HUES48 (cell line): ENCODE results near the gene C9orf153.

Source experiments
- H3K27ac ChIP-seq: one replicate; pipeline ENCODE4 v1.7.0; 2013; ENCODE audit warnings: low read depth, low read length, inconsistent platforms
- H3K27me3 ChIP-seq: 2 replicates; pipeline ENCODE4 v1.6.1; 2013; ENCODE audit warnings: mild to moderate bottlenecking, low read length; ENCODE audit not compliant: control insufficient read depth, insufficient read depth
- H3K36me3 ChIP-seq: 2 replicates; pipeline ENCODE4 v1.6.1; 2013; ENCODE audit warnings: low read length; ENCODE audit not compliant: control insufficient read depth, insufficient read depth
- H3K4me1 ChIP-seq: 2 replicates; pipeline ENCODE4 v1.6.1; 2013; ENCODE audit warnings: mild to moderate bottlenecking, low read length; ENCODE audit not compliant: control insufficient read depth, insufficient read depth
- H3K4me3 ChIP-seq: 2 replicates; pipeline ENCODE4 v1.5.1; 2013; ENCODE audit warnings: mild to moderate bottlenecking, low read depth, low read length
- H3K9ac ChIP-seq: 2 replicates; pipeline ENCODE4 v1.6.1; 2013; ENCODE audit warnings: mild to moderate bottlenecking, low read depth, low read length, moderate library complexity
- H3K9me3 ChIP-seq: 2 replicates; pipeline ENCODE4 v1.6.1; 2013; ENCODE audit warnings: low read length; ENCODE audit not compliant: control insufficient read depth, insufficient read depth

Gene C9orf153

GRCh38 chr9:86263876-86264275 lies 4.4 kb upstream of the C9orf153 start:
- H3K4me3 ChIP-seq: no peak overlapping the region
- H3K9ac ChIP-seq: no peak overlapping the region
- H3K9me3 ChIP-seq: no peaks in the 10 kb centered on the region
- peaks cover 34% of the 10 kb centered on the region for H3K36me3 ChIP-seq
- H3K4me1 ChIP-seq: no peaks in the 10 kb centered on the region
- H3K27ac ChIP-seq: no peak overlapping the region
- no peaks in the 10 kb centered on the region for H3K27me3 ChIP-seq

- Histone ChIP-seq H3K9ac (no peak overlapping the region), H3K4me3 (no peak overlapping the region), H3K27me3 (no peaks in the 10 kb centered on the region), H3K9me3 (no peaks in the 10 kb centered on the region), H3K27ac (no peak overlapping the region), H3K36me3 (peaks cover 29% of the 10 kb centered on the region), H3K4me1 (no peaks in the 10 kb centered on the region)
Observed at GRCh38 chr9:86262492-86262891, 3.0 kb upstream of the C9orf153 start.

DNA sequence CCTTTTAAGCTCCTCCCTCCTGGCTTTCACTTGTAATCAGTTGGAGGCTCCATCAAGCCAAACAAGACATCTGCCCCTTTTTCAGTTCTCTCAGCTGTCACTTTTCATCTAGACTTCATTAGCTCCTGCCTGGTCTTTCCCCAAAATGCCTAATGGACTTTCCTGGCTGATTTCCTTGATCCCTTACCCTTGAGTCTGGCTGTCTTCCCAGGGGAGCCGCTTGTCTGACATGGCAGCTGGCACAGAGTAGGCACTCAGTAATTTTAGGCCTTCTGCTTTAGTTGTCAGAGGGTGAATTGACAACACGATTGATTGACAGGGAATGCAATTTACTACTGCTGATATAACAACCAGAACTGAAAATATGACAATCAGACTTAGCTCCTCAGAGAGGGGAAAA lies 2.1 kb downstream of the C9orf153 start:
- Histone ChIP-seq H3K4me3 (no peak overlapping the region), H3K9me3 (peaks cover 9% of the 10 kb centered on the region; the same call in 1 of the 2 replicates), H3K36me3 (no peaks in the 10 kb centered on the region), H3K9ac (no peak overlapping the region), H3K27ac (no peak overlapping the region), H3K27me3 (no peaks in the 10 kb centered on the region), H3K4me1 (no peaks in the 10 kb centered on the region)

GRCh38 chr9:86256653-86257052 lies 2.8 kb downstream of the C9orf153 start:
- Histone ChIP-seq H3K4me1 (no peaks in the 10 kb centered on the region), H3K9ac (no peak overlapping the region), H3K27me3 (no peaks in the 10 kb centered on the region)

DNA sequence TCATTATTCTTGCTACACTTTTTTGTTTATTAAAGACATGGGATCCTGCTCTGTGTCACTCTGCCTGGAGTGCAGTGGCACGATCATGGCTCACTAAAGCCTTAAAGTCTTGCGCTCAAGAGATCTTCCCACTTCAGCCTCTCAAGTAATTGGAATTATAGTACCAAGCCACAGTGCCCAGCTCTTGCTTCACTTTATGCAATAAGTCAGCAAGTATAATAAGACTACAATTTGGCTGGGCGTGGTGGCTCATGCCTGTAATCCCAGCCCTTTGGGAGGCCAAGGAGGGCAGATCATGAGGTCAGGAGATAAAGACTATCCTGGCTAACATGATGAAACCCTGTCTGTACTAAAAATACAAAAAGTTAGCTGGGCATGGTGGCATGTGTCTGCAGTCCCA lies 5.9 kb downstream of the C9orf153 start:
- Histone ChIP-seq H3K9me3 (peaks cover 12% of the 10 kb centered on the region; the same call in 1 of the 2 replicates), H3K27ac (no peak overlapping the region), H3K36me3 (no peaks in the 10 kb centered on the region), H3K9ac (no peak overlapping the region), H3K27me3 (no peaks in the 10 kb centered on the region), H3K4me3 (no peak overlapping the region), H3K4me1 (no peaks in the 10 kb centered on the region)

More at GRCh38 chr9:86256653-86257052, 2.8 kb downstream of the C9orf153 start:
- Histone ChIP-seq H3K36me3 (no peaks in the 10 kb centered on the region), H3K27ac (no peak overlapping the region), H3K4me3 (no peak overlapping the region), H3K9me3 (peaks cover 12% of the 10 kb centered on the region; the same call in 1 of the 2 replicates)

- H3K9ac ChIP-seq: no peak overlapping the region
Observed at GRCh38 chr9:86252870-86253269, 6.6 kb downstream of the C9orf153 start.

DNA sequence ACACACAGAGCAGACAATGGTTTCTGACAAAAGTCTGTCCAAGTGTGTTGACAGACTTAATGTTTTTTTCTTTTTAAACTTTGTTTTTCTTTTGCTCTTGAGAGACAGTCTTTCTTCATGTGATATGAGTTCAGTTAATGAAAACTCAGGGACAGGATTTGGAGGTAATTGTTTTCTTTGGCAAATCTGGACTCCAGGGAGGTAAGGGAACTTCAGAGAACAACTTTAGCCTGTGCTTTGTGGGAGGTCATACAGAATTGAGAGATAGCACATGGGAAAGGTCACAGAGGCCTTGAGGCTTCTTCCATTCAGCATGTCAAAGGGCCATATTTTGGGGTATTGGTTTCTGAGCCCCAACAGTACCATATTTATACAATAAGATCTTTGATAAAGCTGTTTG lies 9.3 kb downstream of the C9orf153 start:
- H3K4me1 ChIP-seq: 0 out of 2 replicates have a peak, but pooled peaks cover 6% of the 10 kb centered on the region
- H3K36me3 ChIP-seq: no peaks in the 10 kb centered on the region
- no peak overlapping the region for H3K27ac ChIP-seq
- no peaks in the 10 kb centered on the region for H3K27me3 ChIP-seq
- no peak overlapping the region for H3K9ac ChIP-seq
- no peak overlapping the region for H3K4me3 ChIP-seq
- peaks cover 12% of the 10 kb centered on the region; the same call in 1 of the 2 replicates for H3K9me3 ChIP-seq

More at GRCh38 chr9:86252870-86253269, 6.6 kb downstream of the C9orf153 start:
- Histone ChIP-seq H3K9me3 (peaks cover 12% of the 10 kb centered on the region; the same call in 1 of the 2 replicates), H3K27me3 (no peaks in the 10 kb centered on the region), H3K4me1 (no peaks in the 10 kb centered on the region), H3K27ac (no peak overlapping the region), H3K4me3 (no peak overlapping the region), H3K36me3 (no peaks in the 10 kb centered on the region)

GRCh38 chr9:86248746-86249145 lies 10.7 kb downstream of the C9orf153 start:
- no peaks in the 10 kb centered on the region for H3K27me3 ChIP-seq
- H3K4me1 ChIP-seq: 0 out of 2 replicates have a peak, but pooled peaks cover 6% of the 10 kb centered on the region
- H3K4me3 ChIP-seq: no peak overlapping the region
- no peaks in the 10 kb centered on the region for H3K36me3 ChIP-seq
- H3K9ac ChIP-seq: no peak overlapping the region
- H3K27ac ChIP-seq: no peak overlapping the region
- peaks cover 12% of the 10 kb centered on the region; the same call in 1 of the 2 replicates for H3K9me3 ChIP-seq

GRCh38 chr9:86246752-86247161 lies 12.7 kb downstream of the C9orf153 start:
- no peaks in the 10 kb centered on the region for H3K36me3 ChIP-seq
- no peak overlapping the region for H3K27ac ChIP-seq
- H3K4me1 ChIP-seq: peaks cover 10% of the 10 kb centered on the region; the same call in 1 of the 2 replicates
- H3K4me3 ChIP-seq: no peak overlapping the region
- H3K9ac ChIP-seq: no peak overlapping the region
- H3K9me3 ChIP-seq: no peaks in the 10 kb centered on the region
- H3K27me3 ChIP-seq: no peaks in the 10 kb centered on the region

DNA sequence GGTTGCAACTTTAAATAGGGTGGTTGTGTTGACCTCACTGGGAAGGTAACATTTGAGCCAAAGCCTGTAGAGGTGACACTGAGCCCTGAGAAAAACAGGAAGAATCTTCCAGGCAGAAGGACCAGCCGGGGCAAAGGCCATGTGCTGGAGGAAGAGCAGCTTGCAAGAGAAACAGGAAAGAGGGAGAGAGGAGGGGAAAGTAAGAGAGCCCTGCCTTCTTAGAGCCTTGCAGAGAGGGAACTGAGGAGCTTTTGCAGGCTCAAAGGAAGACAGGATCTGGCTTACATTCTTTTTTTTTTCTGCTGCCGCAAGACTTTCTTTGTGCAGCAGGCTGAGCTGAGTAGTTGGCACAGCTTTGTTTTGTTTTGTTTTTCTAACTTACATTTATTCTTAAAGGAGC lies 17.4 kb downstream of the C9orf153 start:
- Histone ChIP-seq H3K4me1 (peaks cover 10% of the 10 kb centered on the region; the same call in 1 of the 2 replicates), H3K9me3 (no peaks in the 10 kb centered on the region), H3K27me3 (no peaks in the 10 kb centered on the region), H3K4me3 (no peak overlapping the region), H3K36me3 (no peaks in the 10 kb centered on the region), H3K9ac (no peak overlapping the region), H3K27ac (no peak overlapping the region)

DNA sequence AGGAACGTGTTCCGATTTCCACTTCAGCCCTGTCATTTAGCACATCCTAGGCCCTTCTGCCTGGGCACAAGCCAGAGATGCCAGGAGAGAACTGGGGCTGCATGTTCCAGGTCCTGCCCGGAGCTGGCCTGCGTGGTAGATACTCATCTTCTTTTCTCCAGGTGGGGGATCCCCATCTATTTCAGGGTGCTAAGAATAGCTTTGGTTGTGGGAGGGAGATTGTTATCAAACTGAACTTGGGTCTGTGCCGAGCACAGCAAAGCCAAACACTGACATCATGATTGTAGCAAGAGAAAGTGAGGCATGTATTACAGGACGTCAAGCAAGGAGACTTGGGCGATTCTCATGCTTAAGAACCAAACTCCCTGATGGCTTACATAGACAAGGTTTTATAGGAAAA lies 18.2 kb downstream of the C9orf153 start:
- no peaks in the 10 kb centered on the region for H3K36me3 ChIP-seq

More for the DNA sequence above, 18.2 kb downstream of the C9orf153 start:
- Histone ChIP-seq H3K9ac (no peak overlapping the region), H3K4me1 (peaks cover 5% of the 10 kb centered on the region; the same call in 1 of the 2 replicates), H3K27me3 (no peaks in the 10 kb centered on the region), H3K27ac (no peak overlapping the region), H3K9me3 (no peaks in the 10 kb centered on the region), H3K4me3 (no peak overlapping the region)
